ENCODE results near the gene SZRD1. TPM values are rescaled to one million over a fixed set of nuclear protein-coding genes. Genes with fewer than 3 reads are reported as not detected.

SZRD1 gene
- total and polyA plus RNA-seq, 9 of the 15 experiments (the other 6 are each of a cell fraction or from before 2014, with no cell fraction given): 3.9 to 149 (median 82.5) TPM

DNA sequence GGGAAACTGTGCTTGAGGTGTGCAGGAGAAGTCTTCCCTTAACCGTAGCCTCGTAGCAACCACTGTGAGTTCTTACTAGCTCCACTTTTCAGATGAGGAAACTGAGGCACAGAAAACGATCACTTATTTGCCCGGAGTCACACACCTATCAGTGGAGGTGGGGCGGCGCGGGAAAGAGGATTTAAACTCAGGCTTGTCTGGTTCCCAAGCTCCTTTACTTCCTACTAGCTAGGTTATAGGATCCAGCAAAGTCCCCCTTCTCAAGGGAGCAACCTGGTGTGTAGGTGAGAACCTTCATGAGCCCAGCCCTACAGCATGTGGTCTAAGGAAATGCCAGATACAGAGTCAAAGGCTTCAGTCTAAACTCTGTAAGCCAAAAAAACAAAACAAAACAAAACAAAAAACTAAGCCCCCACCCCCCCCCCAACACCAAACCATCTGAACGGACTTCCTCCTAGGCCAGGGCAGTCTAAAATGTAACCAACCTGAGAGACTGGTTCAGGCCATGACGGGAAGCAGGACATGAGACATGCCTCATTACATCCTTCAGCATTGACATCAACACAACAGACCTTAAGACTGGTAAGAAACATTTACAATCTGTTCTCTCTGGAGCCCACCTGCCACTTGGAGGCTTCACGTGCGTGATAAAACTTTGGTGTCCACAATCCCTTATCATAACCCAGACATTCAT is 14.1 kb upstream of the SZRD1 start (continued):
- TF ChIP-seq, protein P1, sequence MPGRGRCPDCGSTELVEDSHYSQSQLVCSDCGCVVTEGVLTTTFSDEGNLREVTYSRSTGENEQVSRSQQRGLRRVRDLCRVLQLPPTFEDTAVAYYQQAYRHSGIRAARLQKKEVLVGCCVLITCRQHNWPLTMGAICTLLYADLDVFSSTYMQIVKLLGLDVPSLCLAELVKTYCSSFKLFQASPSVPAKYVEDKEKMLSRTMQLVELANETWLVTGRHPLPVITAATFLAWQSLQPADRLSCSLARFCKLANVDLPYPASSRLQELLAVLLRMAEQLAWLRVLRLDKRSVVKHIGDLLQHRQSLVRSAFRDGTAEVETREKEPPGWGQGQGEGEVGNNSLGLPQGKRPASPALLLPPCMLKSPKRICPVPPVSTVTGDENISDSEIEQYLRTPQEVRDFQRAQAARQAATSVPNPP (IDR thresholded peaks at IDR 0.05; ENCODE audit: borderline replicate concordance, insufficient read depth, insufficient read length): no peak
- TF ChIP-seq SMARCA5 (IDR thresholded peaks at IDR 0.05) (0 out of 2 replicates have a peak, but pooled peaks have one; percentile 12), CBFB (CRISPR knock-in tag; IDR thresholded peaks at IDR 0.05) (no peak), ZNF644 (tag; IDR thresholded peaks at IDR 0.05; ENCODE audit: low read depth) (no peak), PHB (CRISPR knock-in tag; IDR thresholded peaks at IDR 0.05) (no peak), POLR2B (IDR thresholded peaks at IDR 0.05; ENCODE audit: low read depth, partially characterized antibody) (no peak), TCF3 (CRISPR knock-in tag; IDR thresholded peaks at IDR 0.05) (no peak), CTBP1 (IDR thresholded peaks at IDR 0.05; ENCODE audit: borderline replicate concordance) (no peak), XRCC4 (IDR thresholded peaks at IDR 0.05; ENCODE audit: extremely low read depth, insufficient read depth, insufficient read length) (no peak), ZNF175 (CRISPR knock-in tag; IDR thresholded peaks at IDR 0.05; ENCODE audit: low read depth) (0 out of 2 replicates have a peak, but pooled peaks have one; percentile 56), KDM4B (IDR thresholded peaks at IDR 0.05; ENCODE audit: borderline replicate concordance in 2 of 2, low read depth in 1 of 2) (no peak), RBM15 (IDR thresholded peaks at IDR 0.05; ENCODE audit: insufficient read depth, low read length) (no peak)
- TF ChIP-seq, protein P2, sequence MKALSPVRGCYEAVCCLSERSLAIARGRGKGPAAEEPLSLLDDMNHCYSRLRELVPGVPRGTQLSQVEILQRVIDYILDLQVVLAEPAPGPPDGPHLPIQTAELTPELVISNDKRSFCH (CRISPR knock-in tag; IDR thresholded peaks at IDR 0.05): no peak
- TF ChIP-seq, protein P2 (tag; IDR thresholded peaks at IDR 0.05): peak; percentile 15; the same call in 1 of the 2 replicates
- TF ChIP-seq, protein P3, sequence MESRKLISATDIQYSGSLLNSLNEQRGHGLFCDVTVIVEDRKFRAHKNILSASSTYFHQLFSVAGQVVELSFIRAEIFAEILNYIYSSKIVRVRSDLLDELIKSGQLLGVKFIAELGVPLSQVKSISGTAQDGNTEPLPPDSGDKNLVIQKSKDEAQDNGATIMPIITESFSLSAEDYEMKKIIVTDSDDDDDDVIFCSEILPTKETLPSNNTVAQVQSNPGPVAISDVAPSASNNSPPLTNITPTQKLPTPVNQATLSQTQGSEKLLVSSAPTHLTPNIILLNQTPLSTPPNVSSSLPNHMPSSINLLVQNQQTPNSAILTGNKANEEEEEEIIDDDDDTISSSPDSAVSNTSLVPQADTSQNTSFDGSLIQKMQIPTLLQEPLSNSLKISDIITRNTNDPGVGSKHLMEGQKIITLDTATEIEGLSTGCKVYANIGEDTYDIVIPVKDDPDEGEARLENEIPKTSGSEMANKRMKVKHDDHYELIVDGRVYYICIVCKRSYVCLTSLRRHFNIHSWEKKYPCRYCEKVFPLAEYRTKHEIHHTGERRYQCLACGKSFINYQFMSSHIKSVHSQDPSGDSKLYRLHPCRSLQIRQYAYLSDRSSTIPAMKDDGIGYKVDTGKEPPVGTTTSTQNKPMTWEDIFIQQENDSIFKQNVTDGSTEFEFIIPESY (CRISPR knock-in tag; IDR thresholded peaks at IDR 0.05): no peak
- TF ChIP-seq, protein P4, sequence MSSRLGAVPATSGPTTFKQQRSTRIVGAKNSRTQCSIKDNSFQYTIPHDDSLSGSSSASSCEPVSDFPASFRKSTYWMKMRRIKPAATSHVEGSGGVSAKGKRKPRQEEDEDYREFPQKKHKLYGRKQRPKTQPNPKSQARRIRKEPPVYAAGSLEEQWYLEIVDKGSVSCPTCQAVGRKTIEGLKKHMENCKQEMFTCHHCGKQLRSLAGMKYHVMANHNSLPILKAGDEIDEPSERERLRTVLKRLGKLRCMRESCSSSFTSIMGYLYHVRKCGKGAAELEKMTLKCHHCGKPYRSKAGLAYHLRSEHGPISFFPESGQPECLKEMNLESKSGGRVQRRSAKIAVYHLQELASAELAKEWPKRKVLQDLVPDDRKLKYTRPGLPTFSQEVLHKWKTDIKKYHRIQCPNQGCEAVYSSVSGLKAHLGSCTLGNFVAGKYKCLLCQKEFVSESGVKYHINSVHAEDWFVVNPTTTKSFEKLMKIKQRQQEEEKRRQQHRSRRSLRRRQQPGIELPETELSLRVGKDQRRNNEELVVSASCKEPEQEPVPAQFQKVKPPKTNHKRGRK (tag; IDR thresholded peaks at IDR 0.05): no peak
- TF ChIP-seq, protein P5, sequence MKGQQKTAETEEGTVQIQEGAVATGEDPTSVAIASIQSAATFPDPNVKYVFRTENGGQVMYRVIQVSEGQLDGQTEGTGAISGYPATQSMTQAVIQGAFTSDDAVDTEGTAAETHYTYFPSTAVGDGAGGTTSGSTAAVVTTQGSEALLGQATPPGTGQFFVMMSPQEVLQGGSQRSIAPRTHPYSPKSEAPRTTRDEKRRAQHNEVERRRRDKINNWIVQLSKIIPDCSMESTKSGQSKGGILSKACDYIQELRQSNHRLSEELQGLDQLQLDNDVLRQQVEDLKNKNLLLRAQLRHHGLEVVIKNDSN (CRISPR knock-in tag; IDR thresholded peaks at IDR 0.05): no peak
- TF ChIP-seq, protein P6, sequence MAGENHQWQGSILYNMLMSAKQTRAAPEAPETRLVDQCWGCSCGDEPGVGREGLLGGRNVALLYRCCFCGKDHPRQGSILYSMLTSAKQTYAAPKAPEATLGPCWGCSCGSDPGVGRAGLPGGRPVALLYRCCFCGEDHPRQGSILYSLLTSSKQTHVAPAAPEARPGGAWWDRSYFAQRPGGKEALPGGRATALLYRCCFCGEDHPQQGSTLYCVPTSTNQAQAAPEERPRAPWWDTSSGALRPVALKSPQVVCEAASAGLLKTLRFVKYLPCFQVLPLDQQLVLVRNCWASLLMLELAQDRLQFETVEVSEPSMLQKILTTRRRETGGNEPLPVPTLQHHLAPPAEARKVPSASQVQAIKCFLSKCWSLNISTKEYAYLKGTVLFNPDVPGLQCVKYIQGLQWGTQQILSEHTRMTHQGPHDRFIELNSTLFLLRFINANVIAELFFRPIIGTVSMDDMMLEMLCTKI (IDR thresholded peaks at IDR 0.05; ENCODE audit: partially characterized antibody): no peak
